ENCODE measurements around the gene VIT. TPM values are rescaled to one million over a fixed set of nuclear protein-coding genes. Genes with fewer than 3 reads are reported as not detected.

Gene VIT
- total and polyA plus RNA-seq, 2 experiments from 2014 or later: not detected

DNA sequence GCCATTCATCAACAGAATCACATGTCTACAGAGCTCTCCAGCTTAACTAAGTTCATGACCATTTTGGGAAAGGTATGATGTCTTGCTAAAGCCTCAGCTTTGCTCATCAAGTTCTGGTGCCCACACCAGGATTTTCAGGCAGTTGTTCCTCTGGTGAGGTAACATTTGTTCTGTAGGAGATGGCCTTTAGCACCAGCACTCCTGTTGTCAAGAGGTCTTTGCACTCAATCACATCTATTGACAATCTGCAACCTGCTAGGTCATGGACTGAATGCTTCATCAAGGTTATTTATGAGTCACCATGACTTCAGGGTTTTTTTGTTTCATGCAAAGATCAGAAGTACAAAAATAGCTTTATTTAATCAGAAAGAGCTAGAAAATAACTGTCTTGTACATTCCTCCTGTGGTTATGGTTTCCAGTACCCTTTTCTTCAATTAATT, 36.6 kb upstream of the VIT start:
- TF ChIP-seq, protein P1, sequence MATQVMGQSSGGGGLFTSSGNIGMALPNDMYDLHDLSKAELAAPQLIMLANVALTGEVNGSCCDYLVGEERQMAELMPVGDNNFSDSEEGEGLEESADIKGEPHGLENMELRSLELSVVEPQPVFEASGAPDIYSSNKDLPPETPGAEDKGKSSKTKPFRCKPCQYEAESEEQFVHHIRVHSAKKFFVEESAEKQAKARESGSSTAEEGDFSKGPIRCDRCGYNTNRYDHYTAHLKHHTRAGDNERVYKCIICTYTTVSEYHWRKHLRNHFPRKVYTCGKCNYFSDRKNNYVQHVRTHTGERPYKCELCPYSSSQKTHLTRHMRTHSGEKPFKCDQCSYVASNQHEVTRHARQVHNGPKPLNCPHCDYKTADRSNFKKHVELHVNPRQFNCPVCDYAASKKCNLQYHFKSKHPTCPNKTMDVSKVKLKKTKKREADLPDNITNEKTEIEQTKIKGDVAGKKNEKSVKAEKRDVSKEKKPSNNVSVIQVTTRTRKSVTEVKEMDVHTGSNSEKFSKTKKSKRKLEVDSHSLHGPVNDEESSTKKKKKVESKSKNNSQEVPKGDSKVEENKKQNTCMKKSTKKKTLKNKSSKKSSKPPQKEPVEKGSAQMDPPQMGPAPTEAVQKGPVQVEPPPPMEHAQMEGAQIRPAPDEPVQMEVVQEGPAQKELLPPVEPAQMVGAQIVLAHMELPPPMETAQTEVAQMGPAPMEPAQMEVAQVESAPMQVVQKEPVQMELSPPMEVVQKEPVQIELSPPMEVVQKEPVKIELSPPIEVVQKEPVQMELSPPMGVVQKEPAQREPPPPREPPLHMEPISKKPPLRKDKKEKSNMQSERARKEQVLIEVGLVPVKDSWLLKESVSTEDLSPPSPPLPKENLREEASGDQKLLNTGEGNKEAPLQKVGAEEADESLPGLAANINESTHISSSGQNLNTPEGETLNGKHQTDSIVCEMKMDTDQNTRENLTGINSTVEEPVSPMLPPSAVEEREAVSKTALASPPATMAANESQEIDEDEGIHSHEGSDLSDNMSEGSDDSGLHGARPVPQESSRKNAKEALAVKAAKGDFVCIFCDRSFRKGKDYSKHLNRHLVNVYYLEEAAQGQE (IDR thresholded peaks at IDR 0.05; ENCODE audit: unreplicated experiment): no peak
- TF ChIP-seq, protein P2, sequence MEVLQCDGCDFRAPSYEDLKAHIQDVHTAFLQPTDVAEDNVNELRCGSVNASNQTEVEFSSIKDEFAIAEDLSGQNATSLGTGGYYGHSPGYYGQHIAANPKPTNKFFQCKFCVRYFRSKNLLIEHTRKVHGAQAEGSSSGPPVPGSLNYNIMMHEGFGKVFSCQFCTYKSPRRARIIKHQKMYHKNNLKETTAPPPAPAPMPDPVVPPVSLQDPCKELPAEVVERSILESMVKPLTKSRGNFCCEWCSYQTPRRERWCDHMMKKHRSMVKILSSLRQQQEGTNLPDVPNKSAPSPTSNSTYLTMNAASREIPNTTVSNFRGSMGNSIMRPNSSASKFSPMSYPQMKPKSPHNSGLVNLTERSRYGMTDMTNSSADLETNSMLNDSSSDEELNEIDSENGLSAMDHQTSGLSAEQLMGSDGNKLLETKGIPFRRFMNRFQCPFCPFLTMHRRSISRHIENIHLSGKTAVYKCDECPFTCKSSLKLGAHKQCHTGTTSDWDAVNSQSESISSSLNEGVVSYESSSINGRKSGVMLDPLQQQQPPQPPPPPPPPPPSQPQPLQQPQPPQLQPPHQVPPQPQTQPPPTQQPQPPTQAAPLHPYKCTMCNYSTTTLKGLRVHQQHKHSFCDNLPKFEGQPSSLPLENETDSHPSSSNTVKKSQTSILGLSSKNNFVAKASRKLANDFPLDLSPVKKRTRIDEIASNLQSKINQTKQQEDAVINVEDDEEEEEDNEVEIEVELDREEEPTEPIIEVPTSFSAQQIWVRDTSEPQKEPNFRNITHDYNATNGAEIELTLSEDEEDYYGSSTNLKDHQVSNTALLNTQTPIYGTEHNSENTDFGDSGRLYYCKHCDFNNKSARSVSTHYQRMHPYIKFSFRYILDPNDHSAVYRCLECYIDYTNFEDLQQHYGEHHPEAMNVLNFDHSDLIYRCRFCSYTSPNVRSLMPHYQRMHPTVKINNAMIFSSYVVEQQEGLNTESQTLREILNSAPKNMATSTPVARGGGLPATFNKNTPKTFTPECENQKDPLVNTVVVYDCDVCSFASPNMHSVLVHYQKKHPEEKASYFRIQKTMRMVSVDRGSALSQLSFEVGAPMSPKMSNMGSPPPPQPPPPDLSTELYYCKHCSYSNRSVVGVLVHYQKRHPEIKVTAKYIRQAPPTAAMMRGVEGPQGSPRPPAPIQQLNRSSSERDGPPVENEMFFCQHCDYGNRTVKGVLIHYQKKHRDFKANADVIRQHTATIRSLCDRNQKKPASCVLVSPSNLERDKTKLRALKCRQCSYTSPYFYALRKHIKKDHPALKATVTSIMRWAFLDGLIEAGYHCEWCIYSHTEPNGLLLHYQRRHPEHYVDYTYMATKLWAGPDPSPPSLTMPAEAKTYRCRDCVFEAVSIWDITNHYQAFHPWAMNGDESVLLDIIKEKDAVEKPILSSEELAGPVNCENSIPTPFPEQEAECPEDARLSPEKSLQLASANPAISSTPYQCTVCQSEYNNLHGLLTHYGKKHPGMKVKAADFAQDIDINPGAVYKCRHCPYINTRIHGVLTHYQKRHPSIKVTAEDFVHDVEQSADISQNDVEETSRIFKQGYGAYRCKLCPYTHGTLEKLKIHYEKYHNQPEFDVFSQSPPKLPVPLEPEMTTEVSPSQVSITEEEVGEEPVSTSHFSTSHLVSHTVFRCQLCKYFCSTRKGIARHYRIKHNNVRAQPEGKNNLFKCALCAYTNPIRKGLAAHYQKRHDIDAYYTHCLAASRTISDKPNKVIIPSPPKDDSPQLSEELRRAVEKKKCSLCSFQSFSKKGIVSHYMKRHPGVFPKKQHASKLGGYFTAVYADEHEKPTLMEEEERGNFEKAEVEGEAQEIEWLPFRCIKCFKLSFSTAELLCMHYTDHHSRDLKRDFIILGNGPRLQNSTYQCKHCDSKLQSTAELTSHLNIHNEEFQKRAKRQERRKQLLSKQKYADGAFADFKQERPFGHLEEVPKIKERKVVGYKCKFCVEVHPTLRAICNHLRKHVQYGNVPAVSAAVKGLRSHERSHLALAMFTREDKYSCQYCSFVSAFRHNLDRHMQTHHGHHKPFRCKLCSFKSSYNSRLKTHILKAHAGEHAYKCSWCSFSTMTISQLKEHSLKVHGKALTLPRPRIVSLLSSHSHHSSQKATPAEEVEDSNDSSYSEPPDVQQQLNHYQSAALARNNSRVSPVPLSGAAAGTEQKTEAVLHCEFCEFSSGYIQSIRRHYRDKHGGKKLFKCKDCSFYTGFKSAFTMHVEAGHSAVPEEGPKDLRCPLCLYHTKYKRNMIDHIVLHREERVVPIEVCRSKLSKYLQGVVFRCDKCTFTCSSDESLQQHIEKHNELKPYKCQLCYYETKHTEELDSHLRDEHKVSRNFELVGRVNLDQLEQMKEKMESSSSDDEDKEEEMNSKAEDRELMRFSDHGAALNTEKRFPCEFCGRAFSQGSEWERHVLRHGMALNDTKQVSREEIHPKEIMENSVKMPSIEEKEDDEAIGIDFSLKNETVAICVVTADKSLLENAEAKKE (CRISPR knock-in tag; IDR thresholded peaks at IDR 0.05): no peak
- TF ChIP-seq CREB1 (CRISPR knock-in tag; IDR thresholded peaks at IDR 0.05; ENCODE audit: low read depth) (no peak), NANOG (IDR thresholded peaks at IDR 0.05; ENCODE audit: borderline replicate concordance) (no peak), ZNF331 (CRISPR knock-in tag; IDR thresholded peaks at IDR 0.05; ENCODE audit: low read depth) (no peak), EZH2phosphoT487 (IDR thresholded peaks at IDR 0.05; ENCODE audit: unreplicated experiment) (no peak), JUNB (IDR thresholded peaks at IDR 0.05; ENCODE audit: unreplicated experiment) (no peak), ZNF114 (CRISPR knock-in tag; IDR thresholded peaks at IDR 0.05) (no peak), POLR2AphosphoS5 (IDR thresholded peaks at IDR 0.05; ENCODE audit: low read depth) (no peak), EZH2 (IDR thresholded peaks at IDR 0.05; ENCODE audit: low read depth, unreplicated experiment) (no peak), STAT1 (IDR thresholded peaks at IDR 0.05; ENCODE audit: unreplicated experiment) (no peak)
- TF ChIP-seq, protein P3, sequence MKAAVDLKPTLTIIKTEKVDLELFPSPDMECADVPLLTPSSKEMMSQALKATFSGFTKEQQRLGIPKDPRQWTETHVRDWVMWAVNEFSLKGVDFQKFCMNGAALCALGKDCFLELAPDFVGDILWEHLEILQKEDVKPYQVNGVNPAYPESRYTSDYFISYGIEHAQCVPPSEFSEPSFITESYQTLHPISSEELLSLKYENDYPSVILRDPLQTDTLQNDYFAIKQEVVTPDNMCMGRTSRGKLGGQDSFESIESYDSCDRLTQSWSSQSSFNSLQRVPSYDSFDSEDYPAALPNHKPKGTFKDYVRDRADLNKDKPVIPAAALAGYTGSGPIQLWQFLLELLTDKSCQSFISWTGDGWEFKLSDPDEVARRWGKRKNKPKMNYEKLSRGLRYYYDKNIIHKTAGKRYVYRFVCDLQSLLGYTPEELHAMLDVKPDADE (IDR thresholded peaks at IDR 0.05): no peak
- TF ChIP-seq, protein P4, sequence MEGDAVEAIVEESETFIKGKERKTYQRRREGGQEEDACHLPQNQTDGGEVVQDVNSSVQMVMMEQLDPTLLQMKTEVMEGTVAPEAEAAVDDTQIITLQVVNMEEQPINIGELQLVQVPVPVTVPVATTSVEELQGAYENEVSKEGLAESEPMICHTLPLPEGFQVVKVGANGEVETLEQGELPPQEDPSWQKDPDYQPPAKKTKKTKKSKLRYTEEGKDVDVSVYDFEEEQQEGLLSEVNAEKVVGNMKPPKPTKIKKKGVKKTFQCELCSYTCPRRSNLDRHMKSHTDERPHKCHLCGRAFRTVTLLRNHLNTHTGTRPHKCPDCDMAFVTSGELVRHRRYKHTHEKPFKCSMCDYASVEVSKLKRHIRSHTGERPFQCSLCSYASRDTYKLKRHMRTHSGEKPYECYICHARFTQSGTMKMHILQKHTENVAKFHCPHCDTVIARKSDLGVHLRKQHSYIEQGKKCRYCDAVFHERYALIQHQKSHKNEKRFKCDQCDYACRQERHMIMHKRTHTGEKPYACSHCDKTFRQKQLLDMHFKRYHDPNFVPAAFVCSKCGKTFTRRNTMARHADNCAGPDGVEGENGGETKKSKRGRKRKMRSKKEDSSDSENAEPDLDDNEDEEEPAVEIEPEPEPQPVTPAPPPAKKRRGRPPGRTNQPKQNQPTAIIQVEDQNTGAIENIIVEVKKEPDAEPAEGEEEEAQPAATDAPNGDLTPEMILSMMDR (conservative IDR thresholded peaks at IDR 0.05; ENCODE audit: low read depth in 2 of 2): no peak
- Mint-ChIP-seq H3K9me3 (no peaks in the 10 kb centered on the region; the same call in 1 of the 3 replicates), H3K27ac (no peak overlapping the region), H3K4me1 (no peaks in the 10 kb centered on the region), H3K4me3 (no peak overlapping the region), H3K36me3 (ENCODE audit: low read depth) (no peaks in the 10 kb centered on the region), H3K27me3 (ENCODE audit: insufficient read depth, low read depth, poor library complexity) (no peaks in the 10 kb centered on the region)
- Histone ChIP-seq H2AFZ (no peak overlapping the region), H3K36me3 (ENCODE audit: insufficient read depth) (no peaks in the 10 kb centered on the region), H3F3A (replicated peaks; ENCODE audit: low read depth) (no peaks in the 10 kb centered on the region), H3K27me3 (ENCODE audit: insufficient read depth) (no peaks in the 10 kb centered on the region), H3K9me2 (ENCODE audit: insufficient read depth) (peaks cover 15% of the 10 kb centered on the region; the same call in 1 of the 2 replicates), H3K4me2 (no peak overlapping the region), H3K79me2 (replicated peaks; ENCODE audit: insufficient read depth) (no peaks in the 10 kb centered on the region), H3K4me1 (ENCODE audit: insufficient read depth) (no peaks in the 10 kb centered on the region), H3K4me3 (no peak overlapping the region), H3K27ac (ENCODE audit: low read depth) (no peak overlapping the region), H4K20me1 (replicated peaks; ENCODE audit: insufficient read depth) (no peaks in the 10 kb centered on the region)
- ATAC-seq (no peak), DNase-seq (ENCODE audit: low spot score) (no peak)

Data from GM23338 (cell line).